Activated B cell treated with CpG ODN at 0.5 μM for 24 hours (primary cell): ENCODE results near the gene ECM2. TPM values are rescaled to one million over a fixed set of nuclear protein-coding genes. Genes with fewer than 3 reads are reported as not detected.

Experiments used
- ATAC-seq: fragments of 200-7000 bp; cut with Tn5 transposase; one replicate; pipeline ENCODE4 v1.10.0; 2021; ENCODE audit warnings: low read depth, mild to moderate bottlenecking, moderate library complexity
- CTCF ChIA-PET: fragments of 350-600 bp; sonication (Branson Sonifier 250); formaldehyde crosslinking; loops from one replicate; lab custom pipeline; 2021; ENCODE audit warnings: antibody characterized with exemption; lab: Charles Lee
- POLR2A ChIA-PET: fragments of 350-600 bp; sonication (Branson Sonifier 250); formaldehyde crosslinking; loops from one replicate; lab custom pipeline; 2021; ENCODE audit warnings: antibody characterized with exemption; lab: Charles Lee
- DNase-seq: peaks from one replicate; pipeline ENCODE4 v3.0.0; 2022
- H3K27ac Mint-ChIP-seq: one replicate; pipeline ENCODE4 v1.8.0; 2020; ENCODE audit warnings: mixed read lengths
- H3K27me3 Mint-ChIP-seq: one replicate; pipeline ENCODE4 v1.8.0; 2021; ENCODE audit warnings: mixed read lengths
- H3K36me3 Mint-ChIP-seq: one replicate; pipeline ENCODE4 v1.8.0; 2021; ENCODE audit warnings: low read depth, mixed read lengths
- H3K4me1 Mint-ChIP-seq: one replicate; pipeline ENCODE4 v1.8.0; 2021; ENCODE audit warnings: mixed read lengths
- H3K4me3 Mint-ChIP-seq: one replicate; pipeline ENCODE4 v1.8.0; 2020; ENCODE audit warnings: mild to moderate bottlenecking, mixed read lengths
- H3K9me3 Mint-ChIP-seq: one replicate; pipeline ENCODE4 v1.8.0; 2020; ENCODE audit warnings: mixed read lengths
- CTCF ChIP-seq: fragments of 200-600 bp; IDR thresholded peaks from one replicate; pipeline ENCODE4 v1.8.0; 2022; ENCODE audit warnings: antibody characterized with exemption, mild to moderate bottlenecking
- intact Hi-C: fragments of 100-400 bp; cut with micrococcal nuclease; formaldehyde crosslinking; loops from one replicate; pipeline ENCODE4 v1.15.1; 2024
- total RNA-seq: library from RNA; stranded (reverse); gene quantifications from 2 replicates; pipeline ENCODE4 v1.2.3, GENCODE V29; 2022

Gene ECM2
- total RNA-seq, 1 donor from 2014 or later, result not detected

GRCh38 chr9:92513349-92513748 is 22.4 kb downstream of the ECM2 start:
- CTCF ChIA-PET, result no interaction called here
- no peak for ATAC-seq
- no peak for TF ChIP-seq CTCF
- Mint-ChIP-seq H3K36me3 (no peaks in the 10 kb centered on the region), H3K4me3 (no peak overlapping the region), H3K27me3 (no peaks in the 10 kb centered on the region), H3K9me3 (no peaks in the 10 kb centered on the region), H3K27ac (no peak overlapping the region), H3K4me1 (peaks cover 7% of the 10 kb centered on the region)
- intact Hi-C loops, result no loop called here
- DNase-seq, result no peak
- POLR2A ChIA-PET, result no interaction called here

- CTCF ChIA-PET, result no interaction called here
- H3K27me3 Mint-ChIP-seq, result no peaks in the 10 kb centered on the region
- POLR2A ChIA-PET, result no interaction called here
- H3K36me3 Mint-ChIP-seq, result no peaks in the 10 kb centered on the region
- H3K4me1 Mint-ChIP-seq, result peaks cover 7% of the 10 kb centered on the region
- no peak overlapping the region for H3K27ac Mint-ChIP-seq
- no peak for DNase-seq
- intact Hi-C loops, result no loop called here
- no peaks in the 10 kb centered on the region for H3K9me3 Mint-ChIP-seq
- no peak for TF ChIP-seq CTCF
- ATAC-seq, result no peak
- H3K4me3 Mint-ChIP-seq, result no peak overlapping the region
Measured at GRCh38 chr9:92512622-92513021, 23.2 kb downstream of the ECM2 start.

GRCh38 chr9:92510747-92511146 is 25.0 kb downstream of the ECM2 start:
- no peak overlapping the region for H3K27ac Mint-ChIP-seq
- DNase-seq (no peak), ATAC-seq (no peak)
- H3K27me3 Mint-ChIP-seq, result no peaks in the 10 kb centered on the region
- intact Hi-C loops, result no loop called here
- H3K4me3 Mint-ChIP-seq, result no peak overlapping the region
- H3K9me3 Mint-ChIP-seq, result no peaks in the 10 kb centered on the region
- no peaks in the 10 kb centered on the region for H3K36me3 Mint-ChIP-seq
- H3K4me1 Mint-ChIP-seq, result peaks cover 7% of the 10 kb centered on the region
- CTCF ChIA-PET, result no interaction called here
- POLR2A ChIA-PET, result no interaction called here
- no peak for TF ChIP-seq CTCF

DNA sequence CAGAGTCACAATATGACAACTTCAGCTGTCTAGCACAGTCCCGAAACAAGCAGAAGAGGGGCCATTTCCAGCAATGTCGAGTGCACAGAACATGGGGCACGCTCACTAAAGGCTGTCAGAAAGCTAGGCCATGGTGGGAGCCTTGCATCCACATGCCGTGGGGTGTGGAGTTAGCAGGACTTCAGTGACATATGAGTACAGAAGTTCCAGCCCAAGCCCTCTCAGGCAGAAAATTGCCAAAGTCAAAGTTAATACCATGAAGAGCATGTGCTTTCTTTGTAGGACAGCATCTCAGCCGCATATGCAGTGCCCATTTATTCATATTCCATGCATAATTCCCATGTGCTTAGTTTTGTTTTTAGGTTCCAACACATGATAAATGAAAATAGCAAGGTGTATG is 26.7 kb downstream of the ECM2 start:
- Mint-ChIP-seq H3K27me3 (no peaks in the 10 kb centered on the region), H3K4me3 (no peak overlapping the region), H3K9me3 (no peaks in the 10 kb centered on the region), H3K27ac (no peak overlapping the region), H3K4me1 (peaks cover 7% of the 10 kb centered on the region), H3K36me3 (no peaks in the 10 kb centered on the region)
- DNase-seq (no peak), ATAC-seq (no peak)
- intact Hi-C loops, result no loop called here
- ChIA-PET CTCF (no interaction called here), POLR2A (no interaction called here)
- no peak for TF ChIP-seq CTCF

- no peak for ATAC-seq
- intact Hi-C loops, result no loop called here
- POLR2A ChIA-PET, result no interaction called here
- no peak for TF ChIP-seq CTCF
- CTCF ChIA-PET, result no interaction called here
- Mint-ChIP-seq H3K36me3 (no peaks in the 10 kb centered on the region), H3K27me3 (no peaks in the 10 kb centered on the region), H3K27ac (no peak overlapping the region), H3K4me3 (no peak overlapping the region), H3K9me3 (no peaks in the 10 kb centered on the region), H3K4me1 (peaks cover 7% of the 10 kb centered on the region)
- no peak for DNase-seq
Measured at GRCh38 chr9:92508018-92508820, 27.6 kb downstream of the ECM2 start.
